ENCODE measurements around the gene MAX.
"Not testable (repeated sequence)": the region's sequence is repeated elsewhere in the genome, so short reads cannot be mapped to it uniquely, and the experiment has no call there.

MAX gene

DNA sequence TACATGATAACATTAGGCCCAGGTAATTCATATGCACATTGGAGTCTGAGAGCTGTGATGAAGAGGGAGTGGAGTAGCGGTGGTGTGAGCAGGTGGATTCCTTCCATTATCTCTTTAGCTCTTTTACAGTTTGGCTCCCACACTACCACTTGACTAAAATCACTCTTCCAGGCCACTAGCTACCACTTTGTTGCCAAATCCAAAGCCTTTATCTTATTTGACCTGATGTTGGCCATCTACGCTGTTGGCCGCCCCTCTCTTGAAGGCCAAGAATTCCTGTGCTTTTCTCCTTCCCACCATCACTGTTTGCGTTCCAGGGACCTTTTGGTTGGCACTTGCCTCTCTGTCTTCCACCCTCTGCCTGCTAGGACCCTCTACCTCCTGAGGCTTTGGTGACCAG, 4.0 kb upstream of the MAX start:
- DNase-seq: no peak

DNA sequence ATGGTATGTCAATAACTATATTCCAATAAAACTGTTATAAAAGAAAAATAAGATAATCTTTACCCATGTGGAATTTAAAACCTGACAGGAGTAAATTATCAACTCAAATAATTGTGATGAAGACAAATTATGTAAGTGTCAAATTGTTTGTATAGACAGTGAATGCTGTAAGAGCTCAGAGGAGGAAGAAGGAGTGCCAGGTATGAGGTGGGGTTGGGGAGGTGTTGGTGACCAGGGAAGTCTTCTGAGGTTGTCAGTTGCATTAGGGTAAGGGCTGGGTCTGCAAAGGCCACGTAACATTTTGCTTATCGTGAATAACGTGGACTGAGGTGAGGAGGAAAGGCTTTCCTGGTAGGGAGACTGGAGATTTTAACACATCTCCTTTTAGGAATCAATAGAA, 2.5 kb upstream of the MAX start:
- no peak for DNase-seq

DNA sequence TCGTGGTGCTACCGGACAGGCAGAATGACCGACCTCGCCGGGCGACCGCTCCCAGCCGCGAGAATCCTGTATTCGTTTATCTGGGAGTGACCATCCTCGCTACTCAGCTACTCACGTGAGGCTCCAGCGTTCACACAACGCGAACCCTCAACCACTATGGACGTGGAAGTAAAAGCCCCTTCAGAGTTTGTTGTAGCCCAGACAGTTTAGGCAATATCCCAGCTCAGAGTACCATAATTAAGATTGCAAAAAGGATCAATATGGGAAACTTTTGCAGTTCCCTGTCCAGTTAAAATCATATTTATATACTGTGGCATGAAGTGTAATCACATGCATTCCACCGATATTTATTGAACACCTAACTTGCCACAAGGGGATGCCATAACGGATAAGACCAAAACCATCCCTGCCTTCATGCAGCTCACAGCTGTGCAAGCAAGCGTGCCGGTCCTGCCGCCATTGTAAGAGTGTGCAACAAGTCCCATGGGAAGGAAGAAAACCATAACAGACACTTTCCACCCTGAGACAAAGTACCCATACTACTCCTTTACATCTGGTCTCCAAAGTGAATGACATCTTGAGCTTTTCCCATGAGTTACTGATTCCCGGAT, 938 bp upstream of the MAX start:
- DNase-seq: peak in 4 of 56 donors; percentile 4 to 65 (median 22)

DNA sequence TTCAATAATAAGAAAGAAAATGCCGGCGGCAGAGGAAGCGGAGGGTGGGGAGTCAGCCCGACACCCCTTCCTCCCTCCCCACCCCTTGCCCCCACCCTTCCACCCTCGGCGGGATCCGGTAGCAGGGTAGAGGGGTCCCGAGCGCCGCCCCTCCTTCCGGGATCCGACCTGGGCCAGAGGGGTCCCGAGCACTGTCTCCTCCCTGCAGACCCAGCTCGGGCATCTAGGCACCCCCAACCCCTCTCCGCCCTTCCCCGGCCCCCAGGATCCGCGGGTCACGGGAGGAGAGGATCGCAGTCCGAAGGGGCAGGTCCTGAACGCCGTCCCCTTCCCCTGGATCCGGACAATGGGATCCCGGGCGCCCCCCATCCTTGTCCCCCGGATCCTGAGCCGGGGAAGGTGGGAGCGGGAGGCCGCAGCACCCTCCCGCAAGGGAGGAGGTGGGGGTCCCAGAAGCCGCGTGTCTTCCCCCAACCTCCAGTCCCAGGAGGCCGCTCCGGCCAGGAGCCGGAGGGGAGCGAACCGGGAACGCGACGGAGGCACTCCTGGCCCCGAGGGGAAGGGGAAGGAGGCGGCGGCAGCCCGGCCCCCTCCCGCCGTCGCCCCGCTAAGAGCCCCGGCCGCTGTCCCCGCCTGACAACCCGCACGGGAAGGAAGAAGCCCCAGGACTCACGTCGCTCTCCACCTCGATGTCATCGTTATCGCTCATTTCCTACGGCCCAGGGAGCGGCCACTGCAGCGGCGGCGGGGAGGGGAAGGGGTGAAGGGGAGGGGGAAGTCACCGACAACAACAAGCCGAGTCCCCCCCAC, 481 bp downstream of the MAX start:
- DNase-seq: peak in 6 of 56 donors; percentile 7 to 32 (median 24)

DNA sequence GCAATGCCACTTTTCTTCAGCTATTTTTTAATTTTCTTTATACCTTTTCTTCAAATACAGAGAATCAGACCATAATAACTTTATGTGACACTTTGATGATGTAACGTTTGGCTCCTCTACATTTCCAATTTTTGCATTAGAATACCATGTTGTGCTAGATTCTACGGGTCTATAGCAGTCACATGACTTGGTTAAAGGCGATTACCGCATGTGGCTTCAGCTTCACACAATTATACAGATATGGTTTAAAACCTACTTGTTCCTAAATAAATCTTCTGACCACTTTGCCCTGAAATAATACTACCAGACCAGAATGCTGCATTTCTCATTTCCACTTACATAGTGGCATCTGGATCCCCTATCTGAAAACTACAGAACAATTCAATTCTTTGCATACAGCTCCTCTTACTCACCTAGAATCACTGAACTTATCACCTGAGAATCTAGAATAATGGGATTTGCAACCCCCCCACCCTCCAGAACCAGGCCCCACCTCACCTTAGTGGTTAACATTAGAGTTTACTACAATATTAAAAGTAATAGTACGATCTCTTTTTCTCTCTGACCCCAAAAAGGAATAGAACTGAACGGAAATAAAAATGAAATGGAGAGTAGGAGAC, 1.3 kb downstream of the MAX start:
- no peak for DNase-seq

DNA sequence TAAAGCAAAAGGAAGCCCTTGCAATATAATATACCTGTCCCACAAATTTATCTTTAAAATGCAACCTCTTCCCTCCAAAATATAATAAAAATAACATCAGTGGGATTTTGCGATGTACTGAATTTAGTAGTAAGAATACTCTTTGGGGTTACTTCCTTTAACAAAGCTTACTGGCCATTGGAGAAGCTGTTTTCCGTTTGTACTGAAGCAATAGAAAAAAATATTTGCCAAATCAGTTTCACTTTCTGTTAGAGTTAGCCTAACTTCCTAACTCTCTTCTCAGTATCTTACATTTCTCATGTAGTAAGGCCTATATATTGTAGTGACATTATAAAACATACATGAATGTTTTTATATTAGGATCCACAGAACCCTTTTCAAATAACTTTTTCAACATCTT, 3.7 kb downstream of the MAX start:
- no peak for DNase-seq

DNA sequence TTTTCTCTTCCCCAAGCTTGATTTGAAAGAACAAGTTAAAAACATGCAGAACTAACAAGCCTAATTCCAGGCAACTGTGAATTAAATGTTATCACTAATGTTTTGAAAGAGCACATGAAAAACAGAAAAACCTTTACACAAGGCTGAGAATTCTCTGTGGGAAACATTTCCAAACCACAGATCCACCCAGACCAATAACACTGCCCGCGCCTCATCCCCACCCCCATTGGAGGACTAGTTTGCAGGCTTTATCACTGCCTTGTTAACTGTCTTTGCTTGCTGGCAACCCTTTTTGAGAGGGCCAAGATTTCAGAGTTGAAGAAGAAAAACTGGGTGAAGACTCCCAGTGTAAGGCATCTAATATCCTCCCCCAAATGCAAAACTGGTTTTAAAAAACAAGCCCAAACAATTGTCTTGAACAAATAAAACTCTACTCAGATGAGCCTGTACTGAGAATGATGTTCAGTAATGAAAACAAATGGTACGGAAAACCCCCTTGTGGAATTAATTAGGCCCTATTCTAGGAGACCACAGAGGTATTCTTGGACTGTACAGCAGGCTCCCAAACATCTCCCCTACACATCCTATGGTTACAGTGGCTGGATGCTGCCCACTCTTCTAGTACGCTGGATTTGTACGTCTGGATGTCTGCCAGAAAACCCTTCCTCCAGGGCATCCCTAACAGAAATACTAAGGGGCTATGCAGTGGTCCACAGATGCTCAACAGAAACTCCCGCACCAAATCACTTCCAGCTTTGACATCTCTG, 5.8 kb downstream of the MAX start:
- DNase-seq: no peak

DNA sequence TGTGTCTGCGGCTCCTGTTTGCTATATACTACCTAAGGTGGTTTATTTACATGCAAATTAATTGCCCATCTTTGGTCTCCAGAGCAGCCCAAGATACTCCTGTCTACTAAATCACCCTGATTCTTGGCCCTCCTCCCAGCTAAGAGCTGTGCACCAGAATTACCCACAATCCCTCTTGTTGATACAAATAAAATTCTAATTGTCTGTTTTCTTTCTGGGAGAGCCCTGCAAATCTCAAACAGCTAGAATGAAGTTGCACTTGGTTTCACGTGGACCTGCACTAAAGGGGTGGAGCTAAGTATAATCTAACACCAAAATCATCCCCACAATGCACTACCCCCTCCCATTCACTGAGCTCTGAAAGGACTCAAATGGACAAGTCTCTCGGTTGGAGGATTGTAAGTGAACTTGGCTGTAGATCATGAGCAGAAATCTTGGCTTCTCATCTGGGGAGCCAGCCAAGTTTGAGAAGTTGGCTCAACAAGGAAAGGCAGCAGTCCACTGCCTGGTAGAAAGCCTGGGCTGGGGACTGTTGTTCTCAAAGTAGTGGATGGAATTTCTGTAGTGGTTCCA, 6.6 kb downstream of the MAX start:
- peak in 41 of 56 donors; percentile 9 to 78 (median 39) for DNase-seq

DNA sequence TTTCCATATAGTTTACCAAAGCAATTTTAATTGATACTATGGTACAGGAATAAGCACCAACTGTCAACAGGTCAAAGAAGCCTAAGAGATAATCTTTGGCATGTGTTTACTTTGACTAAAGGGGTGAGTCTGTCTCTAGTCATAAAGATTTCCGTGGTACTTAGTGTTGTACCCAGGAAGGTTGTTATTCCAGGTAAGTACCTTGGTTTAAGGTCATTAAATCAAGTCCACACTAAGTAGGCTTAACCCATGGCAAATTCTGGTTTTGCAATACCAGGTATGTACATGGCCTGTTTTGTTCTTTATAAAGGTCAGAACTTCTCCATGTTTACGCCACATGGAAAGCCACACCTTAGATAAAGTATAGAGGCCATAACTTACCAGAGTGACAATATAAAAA, 10.0 kb downstream of the MAX start:
- no peak for DNase-seq

DNA sequence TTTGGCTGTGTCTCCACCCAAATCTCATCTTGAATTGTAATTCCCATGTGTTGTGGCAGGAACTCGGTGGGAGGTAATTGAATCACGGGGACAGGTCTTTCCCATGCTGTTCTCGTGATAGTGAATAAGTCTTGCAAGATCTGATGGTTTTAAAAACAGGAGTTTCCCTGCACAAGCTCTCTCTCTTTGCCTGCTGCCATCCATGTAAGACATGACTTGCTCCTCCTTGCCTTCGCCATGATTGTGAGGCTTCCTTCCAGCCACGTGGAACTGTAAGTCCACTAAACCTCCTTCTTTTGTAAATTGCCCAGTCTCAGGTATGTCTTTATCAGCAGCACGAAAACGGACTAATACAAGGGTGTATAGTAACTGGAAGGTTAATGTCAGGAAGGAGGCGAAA, 14.5 kb downstream of the MAX start:
- DNase-seq: not testable (repeated sequence)

DNA sequence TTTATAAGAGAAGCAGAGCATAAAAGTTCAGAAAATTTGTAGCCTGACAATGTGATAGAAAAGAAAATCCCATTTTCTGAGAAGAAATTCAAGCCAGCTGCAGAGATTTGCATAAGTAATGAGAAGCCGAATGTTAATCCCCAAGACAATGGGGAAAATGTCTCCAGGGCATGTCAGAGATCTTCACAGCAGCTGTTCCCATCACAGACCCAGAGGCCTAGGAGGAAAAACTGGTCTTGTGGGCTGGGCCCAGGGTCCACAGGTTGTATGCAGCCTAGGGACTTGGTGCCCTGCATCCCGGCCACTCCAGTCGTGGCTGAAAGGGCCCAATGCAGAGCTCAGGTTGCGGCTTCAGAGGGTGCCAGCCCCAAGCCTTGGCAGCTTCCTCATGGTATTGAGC, 15.6 kb downstream of the MAX start:
- not testable (repeated sequence) for DNase-seq

DNA sequence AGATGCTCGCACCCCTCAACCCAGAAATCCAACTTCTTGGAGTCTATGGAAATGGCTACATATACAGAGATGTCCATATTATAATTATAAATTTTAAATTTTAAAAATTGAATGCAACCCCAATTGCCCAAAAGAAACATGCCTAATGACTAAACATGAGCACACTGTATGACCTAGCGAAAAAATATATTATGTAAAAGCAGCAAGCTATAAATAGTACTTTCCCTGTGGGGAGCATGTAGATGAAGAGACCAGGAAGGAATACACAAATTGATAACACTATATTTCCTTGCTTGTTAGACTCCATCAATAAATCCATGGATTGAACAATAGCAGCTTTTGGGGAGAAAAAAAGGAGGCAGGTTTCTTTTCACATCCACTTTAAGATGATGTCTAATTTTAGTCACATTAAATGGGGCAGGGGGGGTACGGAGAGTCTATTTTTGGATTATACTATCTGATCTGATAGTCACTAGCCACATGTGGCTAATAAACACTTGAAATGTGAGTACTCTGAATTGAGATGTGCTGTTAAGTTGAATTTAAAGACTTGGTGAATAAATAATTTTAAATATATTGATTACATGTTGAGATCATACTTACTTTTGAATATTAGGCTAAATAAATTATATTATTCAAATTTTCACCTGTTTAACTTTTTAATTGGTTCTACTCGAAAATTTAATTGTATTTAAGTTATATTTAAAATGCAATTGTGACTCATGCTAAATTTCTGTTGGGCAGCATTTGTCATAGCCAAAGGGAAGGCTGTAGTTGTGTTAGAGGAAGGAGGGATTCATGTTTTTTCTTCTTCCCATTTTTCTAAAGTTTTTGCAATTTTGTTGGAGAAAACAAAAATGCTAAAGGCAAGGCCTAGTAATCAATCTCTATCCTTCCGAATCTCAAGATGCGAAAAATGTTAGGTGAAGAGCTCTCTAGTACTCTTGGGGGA, 17.5 kb downstream of the MAX start:
- no peak for DNase-seq

DNA sequence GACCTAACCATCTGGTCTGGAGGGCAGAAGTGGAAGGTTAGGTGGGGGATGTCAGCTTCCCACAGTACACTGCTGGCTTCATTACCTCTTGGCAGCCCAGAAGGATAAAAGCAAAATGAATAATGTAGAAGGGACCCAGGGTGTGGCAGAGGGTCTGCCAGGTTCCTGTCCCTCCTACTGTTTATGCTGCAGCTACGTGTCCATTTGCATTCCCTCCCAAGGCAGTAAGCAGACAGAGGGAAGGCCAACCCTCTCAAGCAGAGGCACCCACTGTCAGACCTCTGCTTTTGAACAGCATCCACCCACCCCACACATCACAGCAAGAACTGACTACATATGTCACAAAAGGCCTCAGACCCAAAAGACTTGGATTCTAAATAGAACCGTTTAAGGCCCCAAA, 19.4 kb downstream of the MAX start:
- no peak for DNase-seq

DNA sequence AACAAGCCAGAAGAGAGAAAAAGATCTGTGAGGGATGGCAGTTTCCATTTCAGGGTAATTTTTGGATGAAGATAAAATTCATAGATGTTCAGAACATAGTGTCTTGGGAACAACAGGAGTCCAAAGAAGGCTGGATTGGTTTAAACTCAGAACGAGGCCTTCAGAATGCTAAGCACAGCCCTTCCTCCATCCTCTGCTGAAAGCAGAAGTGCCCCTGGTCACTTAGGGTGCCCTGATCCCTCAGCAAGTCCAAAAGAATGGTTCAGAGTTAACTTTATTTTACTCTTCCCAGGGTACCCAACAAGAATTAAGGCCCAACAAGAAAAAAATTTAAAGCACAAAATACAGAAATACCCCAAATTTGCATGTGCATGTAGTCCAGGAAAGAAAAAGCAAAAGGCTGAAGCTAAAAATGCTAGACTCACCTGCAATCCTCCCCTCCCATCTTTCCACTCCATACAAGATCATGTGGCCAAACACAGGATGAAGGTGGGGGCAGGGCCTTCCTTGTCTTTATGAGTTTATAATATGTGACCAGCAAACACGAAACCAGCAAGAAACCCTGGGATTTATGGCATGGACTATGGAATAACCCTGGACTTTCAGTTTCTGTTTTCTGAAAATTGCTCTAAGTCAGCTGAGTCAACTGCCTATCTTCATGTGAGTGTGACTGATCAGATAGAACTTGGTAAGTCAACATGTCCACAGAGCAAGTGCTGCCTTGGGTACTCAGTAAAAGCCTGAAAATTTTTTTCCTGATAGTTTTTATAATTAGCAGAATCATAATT, 21.2 kb downstream of the MAX start:
- DNase-seq: no peak

DNA sequence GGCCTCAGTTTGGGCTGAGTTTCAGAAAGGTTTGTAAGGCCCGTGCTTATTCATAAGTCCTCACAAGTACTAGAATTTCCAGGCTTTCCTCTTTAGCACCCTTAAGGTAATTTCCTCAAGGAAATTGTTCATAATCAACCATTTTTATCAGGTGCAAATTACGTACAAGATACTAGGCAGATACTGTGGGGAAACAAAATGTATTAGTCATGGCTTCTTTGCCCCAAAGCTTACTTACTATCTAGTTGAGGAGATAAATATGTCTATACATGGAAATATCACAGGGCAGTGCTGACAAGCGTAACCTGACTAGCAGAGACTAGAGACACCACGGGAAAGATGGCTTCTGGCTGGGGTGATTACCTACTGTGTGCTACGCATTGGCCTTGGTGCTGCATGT, 22.5 kb downstream of the MAX start:
- no peak for DNase-seq

DNA sequence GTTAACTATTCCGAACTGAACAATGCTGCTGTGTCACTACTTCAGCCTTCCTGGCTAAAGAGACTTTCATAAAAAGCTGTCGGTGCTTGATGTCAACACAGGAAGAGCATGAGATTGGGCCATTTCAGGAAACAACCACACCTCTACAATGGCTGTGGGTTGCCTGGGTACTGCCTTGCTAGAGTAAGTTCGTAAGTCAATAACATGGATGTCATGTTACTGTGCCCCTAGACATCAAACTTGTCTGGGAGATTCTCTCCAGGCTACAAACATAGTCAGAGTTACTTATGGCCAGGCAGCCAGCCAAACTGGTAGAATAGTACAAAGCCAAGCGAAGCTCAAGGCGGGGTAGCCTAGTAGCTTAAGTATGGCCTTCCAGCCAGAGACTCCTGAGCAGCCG, 23.1 kb downstream of the MAX start:
- DNase-seq: no peak

DNA sequence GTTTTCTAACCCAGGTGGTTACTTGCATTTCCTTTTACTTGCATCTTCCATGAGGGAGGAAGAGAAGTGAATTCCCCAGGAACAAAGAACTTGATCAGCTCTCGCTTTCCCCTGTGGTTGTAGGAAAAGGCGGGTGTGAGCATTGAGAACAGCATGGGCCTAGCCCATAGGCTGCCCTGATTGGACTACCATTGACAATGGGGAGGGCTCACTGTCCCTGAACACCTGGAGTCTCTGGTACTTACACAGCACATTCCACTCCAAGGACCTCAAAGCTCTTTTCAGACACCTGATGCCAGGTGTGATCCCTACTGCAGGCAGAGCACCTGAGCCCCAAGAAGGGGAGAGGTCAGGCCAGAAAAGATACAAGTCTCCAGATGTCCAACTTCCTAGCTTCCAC, 25.0 kb downstream of the MAX start:
- DNase-seq: no peak

DNA sequence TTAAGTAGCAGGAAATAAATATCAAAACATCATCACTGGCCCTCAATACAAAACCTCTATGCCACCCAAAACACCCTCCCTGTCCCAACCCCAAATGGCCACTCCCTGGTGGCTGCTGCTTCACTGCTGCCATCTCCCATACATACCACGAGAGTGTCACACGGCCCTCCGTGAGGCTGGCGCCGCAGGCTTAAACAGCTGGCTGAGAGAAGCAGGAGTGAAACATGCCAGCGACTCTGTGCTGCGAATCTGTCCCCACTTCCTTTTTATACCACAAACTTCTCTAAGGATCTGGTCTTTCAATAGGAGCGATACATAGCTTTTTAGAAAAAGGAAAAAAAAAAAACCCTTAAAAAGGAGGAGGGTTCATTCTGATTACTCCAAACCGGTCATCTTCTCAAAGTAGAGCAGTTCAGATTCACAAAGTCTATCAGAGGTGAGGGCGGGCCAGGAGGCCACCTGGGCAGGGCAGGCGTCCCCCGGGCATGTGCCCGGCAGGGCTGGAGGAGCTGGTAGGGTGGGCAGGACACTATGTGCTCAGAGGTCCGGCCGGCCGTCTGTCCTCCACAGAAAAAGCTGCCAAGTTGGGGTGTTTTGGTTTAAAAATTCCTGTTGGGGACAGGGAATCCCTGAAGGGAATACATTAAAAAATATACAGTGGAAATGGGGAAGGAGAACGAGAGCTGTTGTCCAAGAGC, 26.5 kb downstream of the MAX start:
- DNase-seq: peak in 2 of 56 donors; percentile 5 to 38
